IPS-18c (cell line): ENCODE data around the gene LARP1.

Experiments
- H3K4me3 ChIP-seq: 2 replicates; pipeline ENCODE4 v1.7.0; 2013; ENCODE audit warnings: low read depth, mild to moderate bottlenecking, low read length, moderate library complexity; ENCODE audit not compliant: insufficient read depth
- H3K9me3 ChIP-seq: one replicate; pipeline ENCODE4 v1.6.1; 2013; ENCODE audit warnings: mild to moderate bottlenecking, low read length, moderate library complexity; ENCODE audit not compliant: control insufficient read depth, insufficient read depth

The LARP1 gene

GRCh38 chr5:154773326-154773725, 18.1 kb downstream of the LARP1 start:
- H3K4me3 ChIP-seq = no peak overlapping the region
- no peaks in the 10 kb centered on the region for H3K9me3 ChIP-seq

DNA sequence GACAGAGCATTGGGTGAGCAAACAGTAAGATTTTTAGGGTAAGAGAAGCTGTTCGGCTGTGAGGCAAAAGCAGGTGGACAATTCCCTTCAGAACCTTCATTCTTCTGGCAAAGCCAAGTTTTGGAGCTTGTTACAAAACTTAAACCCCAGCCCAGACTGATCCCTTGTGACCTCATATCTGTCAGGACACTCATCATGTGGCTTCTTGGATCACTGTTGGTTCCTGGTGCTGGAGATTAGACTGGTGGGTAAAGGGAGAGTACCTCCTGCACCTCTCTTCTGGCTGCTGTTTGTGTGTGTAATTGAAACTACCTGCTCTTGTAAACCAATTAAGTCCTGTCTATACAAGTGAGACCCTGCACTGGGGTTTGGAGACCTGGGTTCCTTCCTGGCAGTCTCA, 21.0 kb downstream of the LARP1 start:
- no peaks in the 10 kb centered on the region for H3K9me3 ChIP-seq
- H3K4me3 ChIP-seq = no peak overlapping the region

DNA sequence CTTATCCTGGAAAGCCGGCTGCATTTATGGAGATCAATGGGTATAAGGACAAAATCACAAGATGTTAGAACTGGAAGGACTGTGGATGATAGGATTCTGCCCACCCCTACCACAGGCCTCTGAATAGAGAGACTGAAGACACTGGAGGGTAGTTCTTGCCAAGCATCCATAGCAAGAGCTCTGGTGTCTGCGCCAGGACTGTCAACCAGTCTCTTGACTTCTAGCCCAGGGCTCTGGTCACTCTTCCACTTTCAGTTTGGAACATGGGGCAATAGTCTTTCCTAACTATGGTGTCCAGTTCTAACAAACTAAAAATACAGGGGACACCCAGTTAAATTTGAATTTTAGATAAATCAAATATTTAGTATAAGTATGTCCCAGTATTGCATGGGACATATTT, 23.4 kb downstream of the LARP1 start:
- no peaks in the 10 kb centered on the region for H3K9me3 ChIP-seq
- no peak overlapping the region for H3K4me3 ChIP-seq

DNA sequence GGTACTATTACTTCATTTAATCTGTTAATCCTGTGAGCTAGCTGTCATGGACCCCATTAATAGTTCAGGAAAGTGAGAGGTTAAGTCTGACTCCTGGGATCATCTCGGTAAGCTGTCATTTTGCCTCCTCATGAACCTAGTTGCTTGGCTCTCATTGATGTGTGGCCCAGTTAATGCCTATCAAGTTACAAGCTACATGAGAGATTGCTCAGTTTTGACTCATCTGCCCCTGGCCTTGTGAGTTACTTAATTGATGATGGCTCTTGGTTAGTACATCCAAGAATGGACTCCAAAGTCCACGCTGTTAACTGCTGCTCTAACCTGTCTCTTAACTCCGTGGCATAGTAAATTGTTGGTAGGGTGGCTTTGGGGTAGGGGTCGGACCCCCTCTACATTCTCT, 23.9 kb downstream of the LARP1 start:
- Histone ChIP-seq H3K4me3 (no peak overlapping the region), H3K9me3 (no peaks in the 10 kb centered on the region)

DNA sequence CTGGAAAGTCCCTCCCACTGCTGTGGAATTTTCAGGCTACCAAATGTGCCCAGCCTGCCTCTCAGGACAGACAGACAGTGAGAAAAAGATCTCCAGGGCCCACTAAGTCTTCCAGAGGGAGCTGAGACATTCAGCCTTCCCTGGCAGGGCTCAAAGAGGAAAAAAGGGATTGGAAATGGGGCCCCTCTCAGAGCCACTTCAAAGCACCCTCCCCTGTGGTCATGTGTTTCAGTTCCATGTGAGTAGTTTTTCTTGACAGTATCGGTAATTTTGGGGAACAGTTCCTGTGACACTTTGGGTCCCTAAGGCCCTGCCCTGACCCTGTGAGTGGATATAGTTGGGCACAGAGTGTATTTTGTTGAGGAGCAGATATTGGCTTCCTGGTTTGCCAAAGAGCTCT, 25.0 kb downstream of the LARP1 start:
- no peaks in the 10 kb centered on the region for H3K9me3 ChIP-seq
- no peak overlapping the region for H3K4me3 ChIP-seq

GRCh38 chr5:154782326-154782725, 27.1 kb downstream of the LARP1 start:
- Histone ChIP-seq H3K4me3 (no peak overlapping the region), H3K9me3 (no peaks in the 10 kb centered on the region)

DNA sequence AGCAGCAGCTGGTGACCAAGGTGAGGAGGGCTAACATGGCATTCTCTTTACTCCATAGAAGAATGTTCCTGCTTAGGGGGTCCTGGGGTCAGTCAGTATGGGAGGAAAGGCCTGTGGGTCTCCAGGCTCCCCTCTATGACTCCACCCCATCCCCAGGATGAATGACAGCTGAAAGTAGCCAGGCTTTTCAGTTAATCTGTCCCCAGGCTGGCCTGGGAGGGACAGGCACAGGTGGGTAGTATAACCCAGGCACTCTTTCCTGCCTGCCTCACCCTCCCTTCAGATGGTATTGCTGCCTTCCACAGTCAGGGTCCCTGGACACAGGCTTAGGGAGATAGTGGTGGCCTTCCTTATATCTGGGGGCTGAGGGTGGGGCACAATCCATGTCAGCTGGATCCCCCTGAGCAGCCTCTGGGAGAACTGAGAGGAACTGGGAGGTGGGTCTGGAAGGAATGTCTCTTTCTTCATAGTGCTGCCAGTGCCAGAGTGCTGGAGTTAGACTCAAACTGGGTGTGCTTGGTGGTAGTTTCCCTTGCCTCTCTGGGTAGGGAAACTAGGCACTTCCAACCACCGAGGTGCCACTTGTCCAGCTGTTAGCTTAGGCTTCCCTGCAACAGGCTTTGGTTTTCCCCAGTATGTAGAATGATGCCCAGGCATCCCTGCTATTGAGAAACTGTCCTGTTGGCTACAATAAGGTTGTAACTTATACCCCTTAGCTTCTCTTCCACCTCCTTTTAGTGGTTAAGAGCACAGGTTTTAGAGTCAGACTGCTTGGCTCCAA, 27.8 kb downstream of the LARP1 start:
- Histone ChIP-seq H3K9me3 (no peaks in the 10 kb centered on the region), H3K4me3 (no peak overlapping the region)

GRCh38 chr5:154783774-154784460, 28.7 kb downstream of the LARP1 start:
- no peaks in the 10 kb centered on the region for H3K9me3 ChIP-seq
- no peak overlapping the region for H3K4me3 ChIP-seq

GRCh38 chr5:154784856-154785255, 29.7 kb downstream of the LARP1 start:
- no peak overlapping the region for H3K4me3 ChIP-seq

DNA sequence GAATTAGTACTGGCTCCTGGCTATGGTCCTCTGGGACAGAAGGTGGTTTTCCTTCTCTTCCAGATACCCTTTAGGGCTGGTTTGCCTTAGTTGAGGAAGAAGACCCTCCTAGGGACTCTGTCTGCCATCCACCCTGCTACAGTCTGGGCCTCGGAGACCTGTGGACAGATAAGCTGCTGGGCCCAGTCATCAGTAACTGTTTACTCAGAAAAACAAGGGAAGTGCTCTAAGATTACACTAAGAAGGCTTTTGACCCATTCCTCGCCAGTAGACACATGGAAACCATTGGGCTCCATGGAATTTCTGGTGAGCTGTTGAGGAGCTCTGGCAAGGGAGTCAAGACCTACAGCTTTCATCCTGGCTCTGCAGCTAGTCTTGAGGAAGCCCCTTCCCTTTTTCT, 31.2 kb downstream of the LARP1 start:
- no peak overlapping the region for H3K4me3 ChIP-seq
- no peaks in the 10 kb centered on the region for H3K9me3 ChIP-seq

More at GRCh38 chr5:154784856-154785255, 29.7 kb downstream of the LARP1 start:
- H3K9me3 ChIP-seq = no peaks in the 10 kb centered on the region

DNA sequence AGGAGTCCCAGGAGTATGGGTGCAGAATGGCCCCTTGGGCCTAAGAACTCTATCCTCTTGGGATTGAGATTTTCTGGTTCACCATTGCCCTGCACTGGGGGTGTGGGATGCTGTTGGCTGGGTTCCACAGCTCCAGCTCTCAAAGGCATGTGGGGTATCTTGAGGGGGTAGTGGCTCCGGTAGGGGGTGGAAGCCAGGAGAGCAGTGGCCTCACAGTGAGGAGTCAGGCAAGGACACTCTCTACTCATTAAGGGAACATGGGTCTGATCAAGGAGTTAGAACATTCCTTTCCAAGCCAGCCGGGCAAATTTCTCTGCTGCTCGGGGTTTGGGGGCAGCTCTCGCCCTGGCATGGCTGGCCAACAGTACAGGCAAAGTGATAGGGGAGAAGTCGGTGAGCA, 33.0 kb downstream of the LARP1 start:
- H3K4me3 ChIP-seq = no peak overlapping the region

GRCh38 chr5:154791535-154791934, 36.4 kb downstream of the LARP1 start:
- Histone ChIP-seq H3K4me3 (no peak overlapping the region), H3K9me3 (peaks cover 2% of the 10 kb centered on the region)

More for the DNA sequence above, 33.0 kb downstream of the LARP1 start:
- peaks cover 2% of the 10 kb centered on the region for H3K9me3 ChIP-seq

DNA sequence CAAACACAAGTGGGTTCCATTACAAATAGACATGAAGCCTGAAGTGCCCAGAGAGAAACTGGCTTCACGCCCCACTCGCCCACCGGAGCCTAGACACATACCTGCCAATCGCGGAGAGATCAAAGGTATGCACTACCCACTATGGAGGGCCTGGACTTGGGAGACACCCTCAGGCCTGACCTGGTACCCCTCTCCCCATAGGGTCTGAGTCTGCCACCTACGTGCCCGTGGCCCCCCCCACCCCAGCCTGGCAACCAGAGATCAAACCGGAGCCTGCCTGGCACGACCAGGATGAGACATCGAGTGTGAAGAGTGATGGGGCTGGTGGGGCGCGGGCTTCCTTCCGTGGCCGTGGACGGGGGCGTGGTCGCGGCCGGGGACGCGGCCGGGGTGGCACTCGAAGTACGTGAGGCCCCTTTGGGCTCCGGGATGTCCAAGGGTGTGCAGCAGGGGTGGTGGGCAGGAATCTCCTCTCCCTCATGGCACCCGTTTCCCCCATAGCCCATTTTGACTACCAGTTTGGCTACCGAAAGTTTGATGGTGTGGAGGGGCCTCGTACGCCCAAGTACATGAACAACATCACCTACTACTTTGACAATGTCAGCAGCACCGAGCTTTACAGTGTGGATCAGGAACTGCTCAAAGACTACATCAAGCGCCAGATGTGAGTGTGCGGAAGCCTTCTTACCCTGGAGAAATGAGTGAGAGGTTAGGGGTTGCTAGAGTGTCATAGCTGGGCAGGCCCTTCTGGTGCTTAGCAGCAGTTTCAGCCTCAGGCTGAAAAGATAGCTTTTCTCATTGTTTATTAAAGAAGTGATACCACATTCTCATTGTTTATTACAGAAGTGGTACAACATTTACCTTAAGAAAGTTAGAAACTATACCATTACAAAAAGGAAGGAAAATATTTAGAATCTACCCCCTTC, 38.7 kb downstream of the LARP1 start:
- Histone ChIP-seq H3K4me3 (no peak overlapping the region), H3K9me3 (peaks cover 2% of the 10 kb centered on the region)

DNA sequence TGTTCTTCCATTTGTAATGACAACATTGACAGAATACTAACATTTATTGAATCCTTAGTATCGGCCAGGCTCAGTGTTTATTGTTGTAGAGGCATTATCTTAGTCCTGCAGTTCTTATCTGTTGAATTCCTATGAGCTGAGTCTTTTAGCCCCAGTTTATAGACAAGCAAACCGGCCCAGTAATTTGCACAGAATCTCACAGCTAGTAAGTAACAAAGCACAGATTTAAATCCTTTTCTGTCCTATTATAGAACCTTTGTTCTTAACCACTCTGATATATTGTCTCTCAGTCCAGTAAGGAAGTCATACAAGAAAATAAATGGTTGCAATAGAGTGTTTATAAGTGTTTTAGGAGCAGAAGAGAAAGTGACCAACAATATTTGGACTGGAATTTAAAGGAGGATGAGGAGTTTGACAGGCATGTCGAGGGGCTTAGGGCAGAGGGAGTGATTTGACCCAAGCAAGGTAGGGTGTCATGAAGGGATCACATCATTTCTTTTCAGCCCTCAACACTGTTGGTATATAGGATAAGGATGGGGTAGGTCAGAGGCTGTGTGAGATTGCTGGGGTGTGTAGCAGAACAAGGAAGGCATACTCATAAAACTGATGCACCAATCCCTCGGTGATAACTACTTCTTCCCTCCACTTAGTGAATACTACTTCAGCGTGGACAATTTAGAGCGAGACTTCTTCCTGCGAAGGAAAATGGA, 39.5 kb downstream of the LARP1 start:
- peaks cover 2% of the 10 kb centered on the region for H3K9me3 ChIP-seq

GRCh38 chr5:154795235-154795596, 40.0 kb downstream of the LARP1 start:
- Histone ChIP-seq H3K9me3 (peaks cover 2% of the 10 kb centered on the region), H3K4me3 (no peak overlapping the region)

More for the DNA sequence above, 39.5 kb downstream of the LARP1 start:
- H3K4me3 ChIP-seq = no peak overlapping the region

- Histone ChIP-seq H3K9me3 (peaks cover 2% of the 10 kb centered on the region), H3K4me3 (no peak overlapping the region)
Observed at GRCh38 chr5:154797762-154798161, 42.6 kb downstream of the LARP1 start.

DNA sequence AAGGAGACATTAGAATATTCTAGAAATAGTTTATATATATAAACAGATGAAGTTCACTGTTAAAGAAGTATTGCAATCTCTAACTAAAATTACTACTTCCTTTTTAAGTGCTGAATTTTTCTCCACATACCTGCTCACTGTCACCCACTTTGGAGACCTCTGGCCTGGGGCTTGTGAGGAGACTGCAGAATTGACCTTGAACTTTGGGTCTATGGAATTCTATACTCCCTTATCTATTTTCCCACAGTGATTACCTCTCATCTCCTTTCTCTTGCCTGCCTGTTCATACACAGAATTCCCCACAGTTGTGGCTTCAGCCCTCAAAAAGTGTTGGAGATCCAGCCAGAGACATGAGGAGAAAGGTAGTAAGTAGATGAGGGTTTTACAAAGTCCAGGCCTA, 45.4 kb downstream of the LARP1 start:
- Histone ChIP-seq H3K4me3 (no peak overlapping the region), H3K9me3 (no peaks in the 10 kb centered on the region)
